ENCODE measurements around the gene MIB1. TPM values are rescaled to one million over a fixed set of nuclear protein-coding genes. Genes with fewer than 3 reads are reported as not detected.

The MIB1 gene
- polyA plus RNA-seq, 3 donors = 4.6 to 7.5 (median 5.5) TPM

DNA sequence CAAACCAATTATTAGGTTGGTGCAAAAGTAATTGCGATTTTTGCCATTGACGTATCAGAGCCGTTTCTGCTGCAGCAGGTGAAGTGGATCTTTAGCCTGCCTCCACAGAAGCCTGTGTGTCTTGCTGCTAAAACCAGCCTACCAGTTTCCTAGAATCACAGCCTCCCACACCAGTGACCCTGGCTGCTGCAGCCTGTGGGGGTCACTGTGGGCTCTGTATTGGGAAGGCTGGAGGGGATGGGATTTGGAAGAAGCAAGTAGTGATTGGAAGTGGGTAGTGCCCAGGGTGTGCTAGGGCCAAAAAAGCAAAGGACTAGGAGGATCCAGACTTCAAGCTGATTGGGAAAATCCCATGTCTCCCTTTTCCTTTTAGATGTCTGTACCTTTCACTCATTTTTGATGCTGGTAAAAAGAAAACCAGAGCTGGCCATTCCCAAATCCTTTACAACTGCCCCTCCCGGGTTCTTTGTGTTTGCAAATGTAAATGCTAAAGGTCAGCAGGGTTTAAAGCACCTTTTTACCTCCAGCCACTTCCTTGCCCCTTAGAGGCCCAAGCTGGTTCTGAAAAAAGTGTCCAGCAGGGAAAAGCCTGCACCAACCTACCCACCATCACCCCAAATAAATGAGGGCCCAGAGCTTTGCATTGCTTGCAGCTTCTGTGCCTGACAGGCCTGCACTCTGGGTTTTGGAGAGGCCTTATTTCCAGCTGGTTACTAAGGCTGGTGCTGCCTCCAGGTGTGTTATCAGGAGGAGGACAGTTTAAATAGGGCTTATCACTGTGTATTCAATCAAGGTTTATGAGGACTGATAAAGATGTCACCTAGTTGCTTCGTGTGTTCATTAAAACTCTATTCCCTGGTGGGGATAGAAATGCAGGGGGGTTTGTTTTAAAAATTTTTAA lies 172.0 kb downstream of the MIB1 start:
- no peak overlapping the region for H3K27ac ChIP-seq (ENCODE audit: low read depth, low read length)
- 60 to 80% (median 79%) methylated on average over 5 of the region's 5 CpGs for WGBS, 3 donors

DNA sequence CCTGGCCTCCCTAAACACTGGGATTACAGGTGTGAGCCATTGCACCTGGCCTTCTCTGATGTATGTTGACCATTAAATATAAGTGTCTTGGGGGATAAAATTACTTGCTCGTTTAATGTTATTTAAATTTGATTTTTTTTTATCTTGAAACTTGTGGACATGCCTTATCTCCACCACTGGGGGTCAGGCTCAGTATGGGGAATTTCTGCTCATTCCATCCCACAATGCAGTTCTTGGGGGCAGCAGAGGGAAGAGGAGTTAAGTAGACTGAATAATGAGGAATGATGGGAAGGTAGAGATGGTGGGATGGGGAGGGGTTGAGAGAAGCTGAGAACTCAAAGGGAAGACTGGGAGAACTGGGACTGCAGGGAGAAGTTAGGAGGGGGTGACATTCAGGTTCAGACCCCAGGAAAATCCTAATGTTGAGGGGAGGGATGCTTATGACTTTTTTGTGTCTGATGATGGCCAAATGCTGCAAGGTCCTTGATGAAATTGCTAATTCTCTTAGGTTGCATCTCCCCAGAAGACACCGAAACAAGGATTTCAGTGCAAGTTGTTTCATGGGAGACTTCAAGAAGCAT lies 174.2 kb downstream of the MIB1 start:
- 48 to 54% (median 51%) methylated on average over 2 of the region's 2 CpGs for WGBS, 3 donors
- H3K27ac ChIP-seq (ENCODE audit: low read depth, low read length) = no peak overlapping the region

DNA sequence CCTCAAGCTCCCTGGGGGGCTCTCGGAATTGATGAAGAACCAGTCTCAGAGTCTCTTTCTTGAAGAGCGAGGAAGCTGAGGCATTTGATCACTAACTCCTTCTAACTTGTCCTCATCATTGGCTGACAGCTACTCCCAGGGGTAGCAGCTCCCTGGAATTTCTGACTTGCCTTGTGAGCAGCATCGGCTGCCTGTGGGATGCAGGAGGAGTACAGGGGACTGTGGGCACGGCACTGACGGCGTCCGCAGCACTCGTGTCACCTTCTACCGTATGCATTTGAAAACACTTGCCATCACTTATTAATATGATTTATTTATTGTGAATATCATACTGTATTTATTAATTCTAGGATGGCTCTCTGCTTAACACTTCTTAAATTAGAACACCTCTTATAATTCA lies 175.0 kb downstream of the MIB1 start:
- 82 to 87% (median 83%) methylated on average over 9 of the region's 9 CpGs for whole genome bisulfite sequencing, 3 donors

DNA sequence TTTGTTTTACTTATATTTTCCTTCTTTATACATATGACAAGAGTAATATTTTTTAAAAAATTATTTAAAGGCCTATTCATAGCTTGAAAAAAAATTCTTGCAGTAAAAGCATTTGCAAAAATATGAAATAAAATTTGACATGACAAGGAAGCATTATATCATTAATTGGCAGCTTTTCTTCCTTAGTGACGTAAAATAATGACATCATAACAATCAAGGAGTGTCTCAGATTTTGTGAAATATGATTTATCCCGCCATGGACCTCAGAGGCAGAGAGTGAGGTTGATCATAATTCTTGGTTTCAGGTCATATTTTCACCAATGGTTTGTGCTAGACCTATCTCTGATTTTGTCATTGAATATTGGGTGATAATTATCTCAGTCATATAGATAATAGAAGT lies 176.0 kb downstream of the MIB1 start:
- WGBS, 3 donors = 72 to 83% (median 74%) methylated on average over 2 of the region's 2 CpGs
- no peak overlapping the region for H3K27ac ChIP-seq (ENCODE audit: low read depth, low read length)

More for the DNA sequence above, 175.0 kb downstream of the MIB1 start:
- H3K27ac ChIP-seq (ENCODE audit: low read depth, low read length) = no peak overlapping the region

DNA sequence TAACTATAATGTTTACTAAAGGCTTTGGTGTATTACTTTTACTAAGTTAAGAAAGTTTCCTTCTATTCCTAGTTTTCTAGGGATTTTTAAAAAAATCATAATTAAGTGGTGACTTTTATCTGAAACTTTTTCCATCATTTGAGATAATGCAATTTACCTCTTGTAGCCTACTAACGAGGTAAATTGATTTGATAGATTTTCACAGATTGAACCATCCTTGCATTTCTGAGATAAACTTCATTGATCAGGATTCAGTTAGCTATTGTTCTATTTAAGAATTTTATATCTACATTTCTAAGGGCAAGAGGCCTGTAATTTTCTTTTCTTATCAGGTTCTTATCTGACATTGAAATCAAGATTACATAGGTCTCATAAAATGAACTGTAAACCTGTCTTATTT lies 178.1 kb downstream of the MIB1 start:
- 86 to 97% (median 88%) methylated on average over 1 of the region's 1 CpG for WGBS, 3 donors
- H3K27ac ChIP-seq (ENCODE audit: low read depth, low read length) = no peak overlapping the region

Other genes with a start within 250 kb of the MIB1 start
- 1 to 10 TPM; 4.5 to 9.6 (median 4.9) TPM for gene ESCO1, start 140.1 kb upstream of the MIB1 start, polyA plus RNA-seq
- 10 to 100 TPM in 2 of 3 donors, 1 to 10 TPM in 1; 6.2 to 18.6 (median 17.2) TPM for gene SNRPD1, start 128.5 kb upstream of the MIB1 start, polyA plus RNA-seq
- gene ABHD3, start 36.0 kb upstream of the MIB1 start, polyA plus RNA-seq = 10 to 100 TPM in 2 of 3 donors, 1 to 10 TPM in 1; 9.7 to 18.0 (median 11.6) TPM

Data from adipose tissue (tissue), 3 donors.